Suppressor macrophage (primary cell): ENCODE results near the gene DEPDC4.
"Not testable (repeated sequence)": the region's sequence is repeated elsewhere in the genome, so short reads cannot be mapped to it uniquely, and the experiment has no call there.

ENCODE experiments used
- DNase-seq, 4 experiments: peaks; one replicate each; pipeline ENCODE4 v3.0.0-alpha.2; 2020 to 2022

The DEPDC4 gene

DNA sequence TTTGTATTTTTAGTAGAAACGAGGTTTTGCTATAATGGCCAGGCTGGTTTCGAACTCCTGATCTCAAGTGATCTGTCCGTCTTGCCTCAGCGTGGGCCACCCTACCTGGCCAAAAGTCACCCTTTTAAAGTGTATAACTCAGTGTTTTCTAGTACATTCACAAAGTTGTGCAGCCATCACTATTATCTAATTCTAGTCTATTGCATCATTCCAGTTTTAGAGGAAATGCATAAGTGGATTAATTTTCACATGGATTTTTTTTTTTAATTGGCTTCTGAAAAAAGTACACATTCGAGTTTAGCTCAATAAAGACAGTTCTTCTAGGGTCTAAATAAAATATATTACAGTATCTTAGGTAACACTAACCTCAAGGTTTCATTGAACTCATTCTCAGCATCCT is 3.7 kb downstream of the DEPDC4 start:
- DNase-seq, result no peak

DNA sequence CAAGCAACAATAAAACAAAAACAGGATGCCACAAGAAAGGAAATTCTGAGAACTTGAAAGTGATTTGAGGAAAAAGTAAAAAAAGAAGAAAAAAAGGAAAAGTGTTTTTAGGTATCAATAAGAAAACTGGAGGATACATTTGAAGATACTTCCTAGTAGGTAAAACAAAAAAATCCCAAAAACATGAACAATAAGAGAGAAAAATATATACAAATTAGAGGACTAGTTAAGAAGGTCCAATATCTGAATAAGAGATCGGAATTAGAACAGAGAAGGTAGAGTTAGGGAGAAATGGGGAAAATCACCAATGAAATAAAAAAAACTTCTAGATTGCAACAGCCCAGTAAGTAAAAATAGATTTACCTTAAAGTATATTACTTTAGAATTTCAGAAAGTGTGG is 8.8 kb downstream of the DEPDC4 start:
- DNase-seq, result no peak

DNA sequence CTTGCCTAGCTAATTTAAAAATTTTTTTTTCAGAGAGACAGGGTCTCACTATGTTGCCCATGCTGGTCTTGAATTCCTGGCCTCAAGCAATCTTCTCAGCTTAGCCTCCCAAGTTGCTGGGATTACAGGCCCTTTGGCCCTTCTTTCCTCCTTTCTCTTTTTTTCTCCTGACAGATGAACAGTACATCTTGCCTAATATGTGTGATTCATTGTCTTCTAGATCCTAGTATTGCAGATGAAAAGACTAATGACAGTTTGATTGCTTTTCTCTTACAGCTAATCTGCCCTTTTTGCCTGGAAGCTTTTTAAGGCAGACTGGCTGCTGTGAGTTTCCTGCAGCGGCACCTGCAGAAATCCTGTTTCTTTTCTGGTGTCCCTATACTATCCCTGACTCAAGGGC is 12.0 kb downstream of the DEPDC4 start:
- no peak for DNase-seq

DNA sequence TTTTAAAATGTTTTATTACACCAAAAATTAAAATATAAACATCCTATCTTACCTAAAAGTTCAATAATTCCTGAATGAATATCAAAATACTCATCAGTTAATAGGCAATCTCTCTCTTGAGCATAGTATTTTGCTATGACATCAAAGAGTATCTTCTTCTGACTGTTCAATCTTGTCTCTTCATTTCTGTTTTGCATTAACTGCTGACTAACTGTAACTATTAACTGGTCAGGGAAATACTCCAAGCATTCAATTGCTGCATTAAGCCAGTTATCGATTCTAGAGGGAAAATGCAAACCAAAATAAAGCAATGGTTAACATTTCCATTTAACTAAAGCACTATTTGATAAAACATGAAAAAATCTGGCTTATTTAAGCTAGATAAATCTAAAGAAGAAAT is 13.4 kb downstream of the DEPDC4 start:
- DNase-seq, result no peak

DNA sequence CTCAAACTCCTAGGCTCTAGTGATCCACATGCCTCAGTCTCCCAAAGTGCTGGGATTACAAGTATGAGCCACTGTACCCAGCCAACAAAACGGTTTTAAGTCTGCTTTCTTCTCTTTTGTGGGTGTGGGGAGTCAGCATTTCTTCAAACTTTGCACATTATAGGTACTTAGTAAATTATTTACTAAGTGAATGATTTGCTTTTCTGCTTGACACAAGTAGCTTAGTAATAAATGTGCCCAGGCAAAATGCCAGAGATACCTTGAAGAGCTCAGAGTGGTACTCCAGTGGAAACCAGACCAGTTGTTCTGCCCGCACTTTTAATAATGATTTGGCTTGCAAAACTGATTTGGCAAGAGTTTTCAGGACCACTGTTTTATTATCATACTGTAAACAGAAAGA is 15.0 kb downstream of the DEPDC4 start:
- DNase-seq, result no peak

DNA sequence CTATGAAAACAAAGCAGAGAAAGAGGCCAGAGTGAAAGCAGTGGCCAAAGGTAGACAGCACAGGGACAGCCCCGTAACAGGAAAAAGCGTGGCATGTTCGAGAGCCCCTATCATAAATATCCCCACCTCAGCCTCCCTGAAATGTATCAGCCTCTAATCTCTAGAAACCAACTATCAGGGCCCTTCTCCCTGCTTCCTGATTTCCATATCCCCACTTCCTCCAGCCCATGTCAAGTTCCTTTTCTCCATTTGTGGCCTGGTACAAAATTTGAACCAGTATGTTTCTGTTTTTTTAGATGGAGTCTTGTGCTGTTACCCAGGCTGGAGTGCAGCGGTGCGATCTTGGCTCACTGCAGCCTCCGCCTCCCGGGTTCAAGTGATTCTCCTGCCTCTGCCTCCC is 16.9 kb downstream of the DEPDC4 start:
- peak in 3 of 4 experiments; percentile 27 to 60 (median 42) for DNase-seq

DNA sequence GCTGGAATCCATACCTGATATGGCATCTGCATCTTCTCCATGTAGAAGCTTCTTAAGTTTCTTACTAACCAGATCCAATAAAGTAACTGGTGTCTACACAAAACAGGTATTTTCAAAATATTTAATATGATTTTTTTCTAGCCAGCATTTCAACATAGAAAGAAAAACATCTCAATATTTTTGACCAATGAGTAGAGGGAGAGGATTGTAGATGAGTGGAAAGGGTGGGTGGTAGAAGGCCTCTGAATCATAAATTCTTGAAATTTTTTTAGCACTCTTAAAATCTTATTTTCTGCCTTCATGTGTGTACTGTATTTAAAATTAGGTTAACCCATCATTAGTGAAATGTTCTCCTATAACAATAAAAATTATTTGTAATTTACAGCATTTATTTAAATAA is 18.0 kb downstream of the DEPDC4 start:
- DNase-seq, result no peak

DNA sequence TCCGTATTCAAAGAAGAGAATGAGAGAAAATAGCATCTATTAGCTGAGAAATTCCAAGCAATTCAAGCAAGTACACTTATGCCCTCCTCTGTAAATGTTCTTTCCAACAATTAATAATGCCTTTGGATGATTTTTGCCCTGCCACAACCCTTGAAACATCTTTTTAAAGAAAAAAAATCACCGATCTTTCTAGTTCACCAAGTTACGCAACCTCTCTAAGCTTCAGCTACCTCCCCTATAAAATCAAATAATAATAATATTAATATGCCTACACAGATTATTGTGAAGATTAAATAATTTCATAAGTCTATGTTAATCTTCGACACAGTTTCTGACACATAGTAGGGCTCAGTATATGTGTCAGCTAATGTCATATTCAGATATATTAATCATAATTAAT is 19.1 kb downstream of the DEPDC4 start:
- no peak for DNase-seq

DNA sequence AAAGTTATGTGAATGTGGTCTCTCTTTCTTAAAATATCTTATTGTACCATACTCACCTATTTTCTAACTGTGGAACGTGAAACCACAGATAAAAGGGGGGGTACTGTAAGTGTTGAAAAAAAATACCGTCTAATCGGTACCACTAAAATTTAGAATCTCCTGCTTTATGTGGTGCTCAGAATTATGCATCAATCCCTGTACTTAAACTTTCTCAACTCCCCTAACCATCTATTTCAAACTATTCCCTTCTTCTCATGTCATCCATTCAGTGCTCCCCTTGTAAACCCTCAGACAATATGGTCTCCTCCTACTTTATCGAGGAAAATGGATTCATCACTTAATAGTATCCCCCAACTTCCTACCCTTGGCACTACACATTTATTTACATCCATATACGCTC is 23.7 kb downstream of the DEPDC4 start:
- no peak for DNase-seq

DNA sequence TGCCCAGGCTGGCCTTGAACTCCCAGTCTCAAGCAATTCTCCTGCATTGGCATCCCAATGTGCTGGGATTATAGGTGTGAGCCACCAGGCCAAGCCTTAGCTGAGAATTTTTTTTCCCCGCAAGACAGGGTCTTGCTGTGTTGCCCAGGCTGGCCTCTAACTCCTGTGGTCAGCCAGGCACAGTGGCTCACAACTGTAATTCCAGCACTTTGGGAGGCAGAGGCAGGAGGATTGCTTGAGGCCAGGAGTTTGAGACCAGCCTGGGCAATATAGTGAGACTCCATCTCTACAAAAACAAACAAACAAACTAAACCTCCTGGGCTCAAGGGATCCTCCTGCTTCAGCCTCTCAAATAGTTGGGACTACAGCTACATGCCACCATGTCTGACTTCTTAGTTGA is 27.3 kb downstream of the DEPDC4 start:
- no peak for DNase-seq

DNA sequence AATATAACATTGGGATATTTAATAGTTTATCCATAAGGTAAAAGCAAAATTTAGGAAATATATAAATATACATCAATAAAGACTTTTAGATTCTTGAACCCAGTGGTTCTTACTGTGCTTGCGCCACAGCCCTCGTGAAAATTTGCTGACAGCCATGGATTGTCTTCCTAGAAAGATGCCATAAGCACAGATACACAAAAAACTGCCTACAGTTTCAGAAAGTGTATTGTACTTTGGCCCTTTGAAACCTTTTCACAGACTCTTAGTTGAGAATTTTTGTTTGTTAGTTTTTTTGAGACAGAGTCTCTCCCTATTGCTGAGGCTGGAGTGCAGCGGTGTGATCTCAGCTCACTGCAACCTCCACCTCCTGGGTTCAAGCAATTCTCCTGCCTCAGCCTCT is 28.1 kb downstream of the DEPDC4 start:
- DNase-seq, result no peak

DNA sequence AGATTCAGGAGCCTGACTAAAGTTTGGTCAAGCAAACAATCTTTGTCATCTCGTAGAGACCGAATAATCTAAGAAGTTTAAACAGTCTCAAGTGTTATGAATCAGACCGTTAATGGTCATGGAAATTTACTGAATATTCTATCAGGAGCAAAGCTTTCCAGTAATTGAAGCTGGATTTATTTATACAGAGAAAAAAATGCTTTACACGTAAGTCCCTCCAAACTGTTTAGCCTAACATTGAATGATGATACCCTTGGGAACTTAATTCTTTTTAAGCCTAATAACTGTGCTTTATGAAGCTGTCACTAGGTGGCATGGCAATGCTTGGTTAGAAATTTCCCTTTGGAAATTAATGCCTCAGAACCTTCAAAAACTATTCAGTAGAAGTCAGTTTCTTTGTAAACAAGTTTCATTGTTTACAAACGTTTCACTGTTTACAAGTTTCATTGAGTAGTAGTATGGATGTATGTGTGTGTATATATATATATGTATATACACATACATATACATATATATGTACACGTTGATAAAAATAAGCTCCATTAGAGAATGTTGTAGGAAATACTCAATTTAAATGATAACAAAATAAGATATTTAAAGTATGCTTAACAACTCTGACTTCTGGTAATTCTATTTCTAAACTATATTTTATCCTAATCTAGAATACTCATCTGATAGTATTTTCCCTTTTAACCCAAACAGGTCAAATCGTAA is 32.1 kb downstream of the DEPDC4 start:
- peak; percentile 40 to 67 (median 54) for DNase-seq

DNA sequence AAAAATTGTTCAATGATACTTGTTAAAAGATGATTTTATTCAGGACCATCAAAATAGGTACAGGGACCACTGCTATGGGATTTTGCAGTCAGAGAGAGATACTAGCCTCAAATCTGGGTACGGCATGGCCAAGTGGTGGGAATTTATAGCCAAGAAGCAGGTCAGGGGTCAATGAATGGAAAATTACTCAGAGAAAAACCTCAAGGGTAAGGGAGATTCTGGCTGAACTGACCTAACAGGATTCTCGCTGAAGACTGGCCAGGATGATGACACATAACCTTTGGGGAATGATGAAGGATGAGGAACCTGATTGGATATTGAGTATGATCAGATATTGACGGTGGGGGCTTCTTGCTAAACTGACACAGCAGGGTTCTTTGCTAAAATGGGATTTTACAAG is 32.7 kb downstream of the DEPDC4 start:
- no peak for DNase-seq

DNA sequence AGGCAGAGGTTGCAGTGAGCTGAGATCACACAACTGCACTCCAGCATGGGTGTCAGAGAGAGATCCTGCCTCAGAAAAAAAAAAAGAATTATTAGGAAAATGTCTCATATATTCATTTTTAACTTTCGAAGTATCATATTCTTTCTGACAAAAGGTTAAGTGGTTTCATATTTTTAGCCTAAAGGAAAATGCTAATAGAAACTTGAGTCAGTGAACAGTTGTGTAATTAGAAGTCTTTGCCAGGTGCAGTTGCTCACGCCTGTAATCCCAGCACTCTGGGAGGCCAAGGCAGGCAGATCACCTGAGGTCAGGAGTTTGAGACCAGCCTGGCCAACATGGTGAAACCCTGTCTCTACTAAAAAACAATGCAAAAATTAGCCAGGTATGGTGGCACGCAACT is 35.0 kb downstream of the DEPDC4 start:
- not testable (repeated sequence) for DNase-seq

DNA sequence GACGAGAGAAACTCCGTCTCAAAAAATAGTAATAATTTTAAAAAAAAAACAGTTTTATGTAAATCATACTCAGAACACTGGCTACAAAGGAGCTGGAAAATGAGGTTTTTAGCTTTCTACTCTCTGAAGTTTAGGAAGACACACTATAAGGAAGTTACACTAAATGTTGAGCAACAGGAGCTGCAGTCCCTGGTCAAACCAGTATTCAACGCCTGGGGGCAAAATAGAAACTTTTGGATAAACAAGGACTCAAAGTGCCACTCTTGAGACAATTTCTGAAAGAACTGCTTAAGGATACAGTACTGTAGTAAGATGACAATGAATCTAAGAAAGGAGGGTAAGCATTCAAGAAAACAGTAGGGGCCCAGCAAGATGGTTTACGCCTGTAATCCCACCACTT is 37.0 kb downstream of the DEPDC4 start:
- peak; percentile 36 to 61 (median 48) for DNase-seq

DNA sequence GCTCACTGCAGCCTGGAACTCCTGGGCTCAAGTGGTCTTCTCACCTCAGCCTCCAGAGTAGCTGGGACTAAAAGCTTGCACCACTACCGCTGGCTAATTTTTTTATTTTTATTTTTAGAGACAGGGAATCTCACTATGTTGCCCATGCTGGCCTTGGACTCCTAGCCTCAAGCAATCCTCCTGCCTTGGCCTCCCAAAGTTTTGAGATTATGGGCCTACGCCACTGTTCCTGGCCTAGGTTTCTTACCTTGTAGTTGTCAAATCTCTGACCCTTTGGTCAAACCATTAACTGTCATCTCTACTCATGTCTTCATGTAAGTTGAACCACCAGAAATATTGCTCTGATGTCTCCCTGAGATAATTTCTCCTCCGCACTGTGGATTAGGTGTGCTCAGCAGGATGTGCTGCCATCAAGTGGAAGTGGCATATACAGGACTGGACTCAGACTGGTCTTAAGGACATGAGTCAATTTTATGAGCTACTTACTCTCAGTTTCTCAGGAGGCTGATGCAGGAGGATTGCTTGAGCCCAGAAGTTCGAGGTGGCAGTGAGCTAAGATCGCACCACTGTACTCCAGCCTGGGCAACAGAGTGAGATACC is 37.7 kb downstream of the DEPDC4 start:
- peak in 3 of 4 experiments; percentile 5 to 11 (median 11) for DNase-seq

DNA sequence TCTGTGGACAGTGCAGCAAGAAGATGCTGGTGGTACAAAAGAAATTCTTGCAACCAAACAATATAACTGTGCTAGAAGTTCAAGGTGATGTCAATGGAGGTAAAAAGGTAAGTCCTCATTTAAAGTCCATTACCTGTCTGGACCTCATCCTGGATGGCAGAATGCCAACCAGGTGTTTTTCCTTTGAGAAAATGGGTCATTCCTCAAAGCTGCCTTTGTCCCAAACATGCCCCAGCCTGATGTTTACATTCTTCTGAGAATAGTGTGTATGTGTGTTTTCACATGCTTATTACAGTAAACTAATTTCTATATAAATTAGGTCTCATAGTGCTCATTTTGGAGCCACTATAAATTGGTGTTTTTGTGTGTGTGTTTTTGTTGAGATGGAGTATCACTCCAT is 41.4 kb downstream of the DEPDC4 start:
- no peak for DNase-seq

DNA sequence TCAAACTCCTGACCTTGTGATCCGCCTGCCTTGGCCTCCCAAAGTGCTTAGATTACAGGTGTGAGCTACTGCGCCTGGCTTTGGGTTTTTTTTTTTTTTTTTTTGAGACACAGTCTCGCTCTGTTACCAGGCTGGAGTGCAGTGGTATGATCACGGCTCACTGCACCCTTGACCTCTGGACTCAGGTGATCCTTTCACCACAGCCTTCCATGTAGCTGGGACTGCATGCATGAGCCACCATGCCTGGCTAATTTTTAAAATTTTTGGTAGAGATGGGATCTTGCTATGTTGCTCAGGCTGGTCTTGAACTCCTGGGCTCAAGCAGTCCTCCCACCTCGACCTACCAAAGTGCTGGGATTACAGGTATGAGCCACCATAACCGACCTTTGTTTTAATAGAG is 44.7 kb downstream of the DEPDC4 start:
- DNase-seq, result not testable (repeated sequence)

DNA sequence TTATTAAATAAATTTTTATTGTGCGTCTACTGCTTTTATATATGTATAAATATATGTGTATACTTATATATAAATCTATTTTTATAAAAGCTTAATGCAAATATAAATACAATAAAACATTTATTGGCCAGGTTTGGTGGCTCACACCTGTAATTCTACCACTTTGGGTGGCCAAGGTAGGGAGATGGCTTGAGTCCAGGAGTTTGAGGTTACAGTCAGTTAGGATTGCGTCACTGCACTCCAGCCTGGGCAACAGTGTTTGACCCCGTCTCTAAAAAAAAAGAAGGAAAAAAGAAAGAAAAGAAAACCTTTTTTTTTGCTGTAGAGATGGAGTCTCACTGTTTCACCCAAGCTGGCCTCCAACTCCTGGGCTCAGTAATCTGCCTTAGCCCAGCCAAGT is 45.4 kb downstream of the DEPDC4 start:
- DNase-seq, result no peak

DNA sequence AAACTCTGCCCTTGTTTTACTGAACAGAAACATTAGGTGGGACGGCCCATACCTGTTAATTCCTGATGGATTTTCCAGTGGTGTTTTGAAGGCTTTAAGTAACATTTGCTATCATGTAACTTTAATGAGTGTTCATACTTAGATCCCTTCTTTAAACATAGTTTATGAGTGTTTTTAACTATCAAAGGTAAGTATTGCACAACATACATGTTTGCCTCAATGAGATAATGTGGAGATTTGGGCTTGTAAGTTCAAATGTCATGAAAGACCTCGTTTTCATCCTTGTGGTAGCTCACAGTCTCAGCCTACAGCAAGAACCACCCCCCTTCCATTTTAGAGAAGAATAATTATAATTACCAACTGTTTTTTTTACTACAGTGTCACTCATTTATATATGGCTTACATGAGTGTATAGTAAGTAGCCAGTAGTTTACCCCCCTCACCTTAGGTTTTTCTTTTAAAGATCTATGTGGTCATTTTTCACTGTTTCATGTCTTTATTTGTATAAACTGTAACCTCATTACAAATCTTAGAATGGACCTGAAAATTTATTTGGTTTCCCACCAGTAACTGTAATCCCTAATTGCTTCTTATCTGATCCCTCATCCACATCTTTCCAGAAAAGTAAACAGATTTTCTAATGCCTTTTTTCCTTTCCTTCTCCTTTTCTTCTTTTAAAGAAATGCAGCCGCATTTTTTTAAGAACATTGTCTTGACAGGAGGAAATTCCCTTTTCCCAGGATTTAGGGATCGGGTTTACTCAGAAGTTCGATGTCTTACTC is 47.4 kb downstream of the DEPDC4 start:
- no peak for DNase-seq

DNA sequence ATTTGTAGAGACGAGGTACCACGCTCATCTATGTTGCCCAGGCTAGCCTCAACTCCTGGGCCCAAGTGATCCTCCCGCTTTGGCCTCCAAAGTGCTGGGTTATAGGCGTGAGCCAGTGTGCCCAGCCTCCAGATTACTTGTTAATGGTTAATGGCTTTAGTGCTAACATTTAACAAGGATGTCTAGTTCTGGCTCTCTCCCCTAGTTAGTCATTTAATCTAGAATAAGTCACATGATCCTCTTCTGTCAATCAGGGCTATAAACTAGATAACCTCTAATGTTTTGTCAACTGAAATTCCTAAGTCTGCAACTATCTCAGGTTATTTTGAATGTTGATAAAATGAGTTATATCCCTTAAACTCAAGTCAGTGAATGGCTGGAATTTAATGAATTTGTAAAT is 50.5 kb downstream of the DEPDC4 start:
- DNase-seq, result no peak

DNA sequence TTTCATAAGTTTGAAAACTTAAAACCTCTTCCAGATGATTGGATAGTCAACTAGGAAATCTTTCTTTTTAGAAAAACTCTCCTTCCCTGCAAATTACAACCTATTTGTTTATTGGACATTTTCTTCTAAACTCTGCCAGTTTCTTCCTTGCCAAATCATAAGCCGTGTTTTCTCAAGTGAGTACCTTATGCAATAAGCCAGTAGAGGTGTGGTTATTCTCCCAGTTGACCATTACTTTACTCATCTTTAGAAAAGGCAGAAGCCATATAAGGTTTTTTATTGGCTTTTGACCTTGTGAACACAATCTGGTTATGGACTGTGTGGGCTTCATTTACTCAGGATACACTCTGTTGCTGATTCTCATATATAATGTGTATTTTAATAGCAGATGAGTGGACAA is 51.7 kb downstream of the DEPDC4 start:
- DNase-seq, result no peak

DNA sequence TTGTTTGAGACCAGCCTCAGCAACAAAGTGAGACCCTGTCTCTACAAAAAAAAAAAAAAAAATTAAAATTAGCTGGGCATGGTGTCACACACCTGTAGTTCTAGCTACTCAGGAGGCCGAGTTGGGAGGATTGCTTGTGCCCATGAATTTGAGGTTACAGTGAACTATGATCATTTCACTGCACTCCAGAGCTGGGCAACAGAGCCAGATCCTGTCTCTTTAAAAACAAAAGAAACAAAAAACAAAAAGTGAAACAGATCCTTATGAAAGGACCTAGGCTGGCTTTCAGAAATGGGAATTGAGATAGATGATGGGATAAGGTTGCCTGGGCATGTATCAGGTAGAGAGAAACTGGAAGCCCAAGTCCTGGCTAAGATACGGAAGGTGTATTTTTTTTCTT is 52.4 kb downstream of the DEPDC4 start:
- no peak for DNase-seq
